HG02852 (cell line): ENCODE measurements around the gene EIPR1.
"Not testable (repeated sequence)": the region's sequence is repeated elsewhere in the genome, so short reads cannot be mapped to it uniquely, and the experiment has no call there.

ENCODE experiments used
- ATAC-seq: cut with Tn5 transposase; IDR thresholded peaks from one replicate; pipeline ENCODE4 v1.9.1; 2021; ENCODE audit warnings: mild to moderate bottlenecking, moderate library complexity; ENCODE audit not compliant: unreplicated experiment

The EIPR1 gene

DNA sequence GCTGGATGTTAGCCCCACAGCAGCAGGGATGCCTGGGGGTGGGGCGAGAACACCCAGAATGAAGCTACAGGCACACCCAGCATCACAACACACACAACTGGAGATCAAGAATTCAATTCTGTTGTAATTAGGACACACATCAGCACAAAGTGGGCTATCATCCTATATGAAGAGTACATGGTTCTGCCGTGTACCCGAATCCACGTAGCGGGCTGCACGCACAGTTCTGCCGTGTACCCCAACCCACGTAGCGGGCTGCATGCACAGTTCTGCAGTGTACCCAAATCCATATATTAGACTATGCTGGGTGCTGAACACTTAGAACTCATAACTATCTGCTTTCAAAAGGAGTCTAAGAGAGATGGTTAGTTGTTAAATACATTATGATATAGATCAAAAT is 86.5 kb downstream of the EIPR1 start:
- ATAC-seq = no peak

DNA sequence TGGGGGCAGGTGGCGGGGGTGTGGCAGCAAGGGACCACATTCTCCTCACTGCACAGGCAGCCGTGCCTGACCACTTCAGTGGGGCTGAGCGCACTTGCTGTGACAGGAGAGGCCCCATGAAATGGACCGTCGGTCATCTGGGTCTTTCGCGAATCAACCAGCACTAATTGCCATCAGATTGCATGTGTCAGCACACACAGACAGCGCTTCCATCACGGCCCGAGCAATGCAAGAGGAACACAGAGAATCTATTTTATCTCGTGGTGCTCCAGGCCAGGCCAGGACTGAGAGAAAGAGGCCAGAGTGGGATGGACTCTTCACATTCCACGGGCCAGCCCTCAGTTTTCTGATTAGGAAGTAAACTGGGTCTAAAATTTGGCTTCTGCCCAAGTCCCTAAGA is 87.0 kb downstream of the EIPR1 start:
- ATAC-seq = no peak

DNA sequence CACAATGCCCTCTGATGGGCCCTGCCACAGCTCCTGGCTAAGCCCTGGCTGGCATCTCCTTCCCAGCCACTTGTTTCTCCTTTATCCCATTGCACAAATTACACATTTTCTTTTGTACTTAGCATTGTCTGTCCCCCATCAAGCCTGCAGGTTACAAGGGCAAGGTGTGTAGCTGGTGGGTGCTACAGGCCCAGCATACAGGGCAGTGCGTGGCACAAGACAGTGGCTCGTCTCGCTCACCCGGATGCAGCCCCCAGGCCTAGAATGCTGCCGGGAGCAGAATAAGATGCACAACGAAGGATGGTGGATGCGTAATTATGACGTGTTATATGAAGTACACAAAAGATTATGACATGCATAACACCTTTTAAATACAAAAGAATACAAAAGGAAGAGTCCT is 87.6 kb downstream of the EIPR1 start:
- ATAC-seq = no peak

GRCh38 chr2:3289526-3289925 is 88.1 kb downstream of the EIPR1 start:
- no peak for ATAC-seq

GRCh38 chr2:3289171-3289515 is 88.5 kb downstream of the EIPR1 start:
- ATAC-seq = no peak

DNA sequence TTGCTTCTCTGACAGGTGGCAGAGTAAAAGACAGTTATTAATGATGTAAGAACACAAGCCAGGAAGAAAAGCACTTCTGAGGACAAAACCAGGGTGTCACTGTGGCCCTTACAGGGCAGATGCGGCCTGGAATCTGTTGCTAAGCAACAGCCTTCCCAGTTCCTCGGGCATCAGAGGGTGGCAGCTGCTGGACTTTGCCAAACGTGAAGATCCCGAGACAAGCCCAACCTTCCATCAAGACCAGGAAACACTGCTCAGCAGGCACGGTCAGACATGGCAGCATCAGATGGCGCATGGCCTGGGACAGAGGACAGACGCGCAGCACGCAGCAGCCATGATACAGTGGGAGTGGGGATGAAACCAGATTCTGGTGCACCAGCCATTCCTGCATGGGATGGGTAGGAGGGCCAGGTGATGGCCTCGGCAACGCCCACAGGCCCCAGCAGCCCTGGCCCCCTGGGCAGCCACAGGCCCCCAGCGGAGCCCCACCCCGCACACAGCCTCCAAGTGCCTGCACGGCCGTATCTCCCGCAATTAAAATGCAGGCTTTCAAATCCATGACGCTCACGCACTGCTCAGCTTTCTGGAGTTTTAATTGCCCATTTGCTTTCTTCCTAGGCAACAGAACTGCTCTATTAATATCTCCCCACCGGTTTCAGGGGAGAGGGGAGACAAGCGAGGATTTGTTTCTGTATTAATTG is 89.0 kb downstream of the EIPR1 start:
- ATAC-seq = no peak

DNA sequence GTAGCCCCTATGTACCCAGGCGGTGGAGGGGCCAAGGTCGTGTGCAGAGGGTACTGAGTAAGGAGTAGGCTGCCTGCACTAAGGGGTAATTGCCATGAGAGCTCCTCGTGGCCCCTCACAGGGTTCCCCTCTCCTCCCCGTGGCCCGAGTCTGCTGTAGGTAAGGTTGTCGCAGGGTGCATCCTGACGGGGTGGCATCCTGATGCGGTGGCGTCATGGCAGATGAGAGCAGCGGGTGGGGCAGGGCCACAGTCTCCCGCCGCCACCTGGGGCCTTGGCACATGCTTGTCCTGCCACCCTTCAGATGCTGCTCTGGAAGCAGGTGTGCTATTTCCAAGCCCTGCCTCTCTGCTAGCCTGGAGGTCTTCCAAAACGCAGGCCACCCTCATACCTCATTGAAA is 89.7 kb downstream of the EIPR1 start:
- ATAC-seq = no peak

- not testable (repeated sequence) for ATAC-seq
Observed at GRCh38 chr2:3286646-3287036, 91.0 kb downstream of the EIPR1 start.

DNA sequence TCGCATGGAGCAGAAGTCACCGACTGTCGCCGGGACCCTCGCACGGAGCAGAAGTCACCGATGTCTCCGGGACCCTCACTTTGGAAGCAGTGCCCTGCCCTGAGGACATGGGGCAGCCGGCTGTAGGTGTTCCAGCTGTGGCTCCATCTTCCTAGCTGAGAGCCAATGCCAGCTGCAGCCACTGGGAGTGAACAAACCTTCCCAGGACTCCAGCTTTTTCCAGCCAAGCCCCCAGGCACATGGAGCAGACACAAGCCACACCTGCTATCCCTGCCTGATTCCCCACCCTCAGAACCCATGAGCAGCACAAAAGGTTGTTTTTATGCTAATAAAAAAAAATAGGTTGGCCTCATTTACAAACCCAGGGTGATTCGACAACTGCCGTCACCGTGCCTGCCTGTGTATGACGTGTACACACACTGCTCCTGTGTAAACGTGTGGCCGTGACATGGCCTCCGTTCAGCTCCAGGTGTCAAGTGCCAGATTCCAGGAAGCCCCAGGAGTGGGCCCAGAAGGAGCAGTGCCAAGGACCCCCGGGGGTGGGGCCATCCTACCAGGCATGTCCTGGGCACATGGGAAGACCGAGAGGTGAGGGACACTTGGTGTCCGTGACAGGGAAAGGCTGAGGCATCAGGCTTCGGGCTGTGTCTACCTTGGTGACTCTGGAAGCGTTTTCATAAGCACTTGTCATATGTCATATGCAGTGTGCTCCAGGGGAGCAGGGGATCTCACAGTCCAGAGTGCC is 91.5 kb downstream of the EIPR1 start:
- ATAC-seq = no peak

- no peak for ATAC-seq
Observed at GRCh38 chr2:3284657-3285630, 92.7 kb downstream of the EIPR1 start.

DNA sequence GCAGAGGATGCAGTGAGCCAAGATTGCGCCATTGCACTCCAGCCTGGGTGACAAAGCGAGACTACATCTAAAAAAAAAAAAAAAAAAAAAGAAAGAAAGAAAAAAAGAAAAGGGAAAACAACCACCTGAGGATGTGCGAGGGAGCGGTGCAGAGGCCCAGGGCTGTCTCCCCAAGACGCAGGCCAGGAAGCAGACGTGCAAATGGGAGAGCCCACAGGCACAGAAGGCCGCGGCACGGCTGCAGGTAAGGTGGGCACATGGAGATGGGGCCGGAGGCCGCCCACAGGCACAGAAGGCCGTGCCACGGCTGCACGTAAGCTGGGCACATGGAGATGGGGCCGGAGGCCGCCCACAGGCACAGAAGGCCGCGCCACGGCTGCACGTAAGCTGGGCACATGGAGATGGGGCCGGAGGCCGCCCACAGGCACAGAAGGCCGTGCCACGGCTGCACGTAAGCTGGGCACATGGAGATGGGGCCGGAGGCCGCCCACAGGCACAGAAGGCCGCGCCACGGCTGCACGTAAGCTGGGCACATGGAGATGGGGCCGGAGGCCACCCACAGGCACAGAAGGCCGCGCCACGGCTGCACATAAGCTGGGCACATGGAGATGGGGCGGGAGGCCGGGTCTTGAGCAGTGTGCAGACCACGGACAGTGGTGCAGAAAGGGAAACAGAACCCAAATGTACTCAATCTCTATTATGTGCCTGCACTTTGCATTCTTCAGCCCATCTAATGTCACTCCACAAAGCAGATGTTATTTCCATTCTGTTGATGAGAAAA is 93.6 kb downstream of the EIPR1 start:
- not testable (repeated sequence) for ATAC-seq

DNA sequence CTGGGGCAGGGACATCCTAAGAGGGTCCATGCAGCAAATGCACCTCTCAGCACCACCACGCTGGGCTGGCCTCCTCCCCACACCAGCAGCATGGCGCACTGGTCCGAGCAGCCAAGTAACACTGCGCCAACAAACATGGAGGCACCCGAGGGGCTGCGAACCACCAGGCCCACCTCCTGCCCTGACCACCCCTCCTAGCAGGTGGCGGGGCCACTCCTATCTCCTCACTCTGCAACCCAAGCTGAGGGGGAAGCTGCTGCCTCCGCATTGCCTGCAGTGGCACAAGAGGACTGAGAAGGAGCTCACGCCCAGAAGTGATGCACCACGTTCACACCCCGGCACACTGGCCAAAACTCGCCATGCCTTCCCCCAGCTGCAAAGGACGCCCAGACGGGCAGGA is 94.4 kb downstream of the EIPR1 start:
- ATAC-seq = no peak

DNA sequence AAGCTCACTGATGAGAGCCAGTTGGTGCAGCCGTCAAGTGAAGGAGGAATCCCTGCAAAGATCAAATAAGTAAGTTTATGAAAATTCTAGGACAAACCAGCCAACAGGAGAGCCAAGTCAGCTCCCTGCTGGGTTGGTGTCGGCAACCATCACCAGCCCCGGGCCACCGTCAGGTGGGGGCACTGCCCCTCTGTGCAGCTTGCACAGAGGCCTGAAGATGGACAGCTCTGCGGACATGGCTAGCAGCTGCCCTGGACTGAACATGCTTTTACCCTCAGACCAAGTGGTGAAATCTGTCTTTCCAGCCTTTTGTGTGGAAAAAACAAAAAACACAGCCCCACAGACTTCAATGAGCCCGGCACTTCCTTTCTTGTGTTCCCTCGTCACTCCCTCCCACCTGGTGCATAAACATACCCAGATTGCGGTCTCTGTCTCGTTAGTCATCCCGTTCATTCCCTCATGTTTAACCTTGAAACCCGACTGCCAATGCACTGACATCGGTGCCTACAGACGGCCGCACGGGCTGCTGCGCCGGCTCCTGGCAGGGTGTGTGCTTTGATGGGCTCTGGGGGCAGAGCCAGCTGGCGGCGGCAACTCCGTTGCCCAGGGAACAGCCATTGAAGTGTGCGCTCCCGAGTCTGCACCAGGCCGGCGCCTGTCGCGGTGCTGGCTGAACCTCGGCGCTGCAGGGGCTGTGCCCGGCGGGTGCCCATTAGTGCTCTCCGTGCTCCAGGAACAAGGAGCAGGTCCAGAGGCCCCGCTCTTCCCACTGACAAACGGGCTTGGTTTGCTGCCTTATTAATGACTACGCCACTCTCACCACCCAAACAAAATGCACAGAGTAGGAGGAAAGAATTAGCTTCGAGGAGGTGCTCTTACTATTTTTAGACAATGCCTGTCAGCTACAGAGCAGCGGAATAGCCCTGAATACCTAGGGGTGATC is 95.3 kb downstream of the EIPR1 start:
- no peak for ATAC-seq

- ATAC-seq = no peak
Observed at GRCh38 chr2:3280683-3281520, 96.7 kb downstream of the EIPR1 start.

DNA sequence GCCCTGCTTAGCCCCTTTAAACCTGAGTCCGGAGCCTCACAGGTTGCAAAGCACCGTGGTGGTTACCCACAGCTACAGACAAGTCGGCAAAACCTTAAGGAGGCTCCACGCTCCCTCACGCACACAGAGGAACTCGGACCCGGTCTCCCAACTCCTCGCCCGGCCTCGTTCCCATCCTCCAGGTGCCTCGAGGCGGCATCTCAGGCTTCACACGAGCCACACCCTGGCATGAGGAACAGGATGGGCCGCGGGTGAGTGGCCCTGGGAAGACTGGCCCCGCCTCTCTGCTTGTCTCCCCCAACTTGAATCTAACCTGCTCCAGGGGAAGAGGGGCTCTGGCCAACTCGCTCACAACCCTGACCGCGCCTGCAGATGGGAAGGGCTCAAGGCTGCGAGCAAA is 97.4 kb downstream of the EIPR1 start:
- ATAC-seq = no peak

GRCh38 chr2:3279236-3279960 is 98.2 kb downstream of the EIPR1 start:
- no peak for ATAC-seq

DNA sequence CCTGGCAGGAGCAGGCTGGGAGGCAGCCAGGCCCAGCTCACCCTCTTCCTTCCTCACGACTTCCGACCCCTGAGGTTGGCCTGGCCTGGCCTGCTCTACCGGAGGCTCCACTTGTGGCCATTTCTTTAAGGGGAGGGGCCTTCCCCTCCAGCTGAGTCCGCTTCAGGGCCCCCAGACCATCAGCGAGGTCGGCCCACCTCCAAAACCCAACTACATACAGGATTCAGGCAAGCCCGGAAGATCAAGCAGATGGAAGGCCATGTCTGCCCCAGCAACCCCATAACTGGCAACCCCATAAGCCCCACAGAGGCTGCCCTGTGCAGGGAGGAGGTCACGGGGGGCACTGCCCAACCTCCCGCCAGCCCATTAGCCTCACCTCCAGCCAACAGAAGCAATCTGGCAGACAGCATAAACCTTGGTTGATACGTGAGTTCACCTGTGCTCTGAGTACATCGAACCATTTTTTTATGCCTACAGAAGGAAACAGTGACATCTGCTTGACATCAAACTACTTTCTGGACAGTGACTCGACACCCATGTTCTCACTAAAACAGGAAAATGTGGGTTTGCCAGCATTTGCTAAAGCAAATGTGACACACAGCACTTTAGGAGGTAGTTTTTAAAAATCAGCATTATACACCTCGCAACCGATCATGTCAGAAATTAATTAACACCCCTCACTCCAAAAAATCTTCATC is 98.9 kb downstream of the EIPR1 start:
- no peak for ATAC-seq
